Panc1 (cell line): ENCODE measurements around the gene TEX261.
"Not testable (repeated sequence)": the region's sequence is repeated elsewhere in the genome, so short reads cannot be mapped to it uniquely, and the experiment has no call there.

ENCODE experiments used
- POLR2AphosphoS5 ChIP-seq: IDR thresholded peaks from 2 replicates; pipeline ENCODE4 v1.6.1; 2012; ENCODE audit warnings: mild to moderate bottlenecking, low read depth, low read length, moderate library complexity
- SIN3A ChIP-seq: IDR thresholded peaks from 2 replicates; pipeline ENCODE4 v1.6.1; 2012; ENCODE audit warnings: low read depth, mild to moderate bottlenecking, low read length, moderate library complexity, borderline replicate concordance; ENCODE audit not compliant: insufficient read depth
- TF ChIP-seq, protein P1 (sequence below): fragments of 450-650 bp; IDR thresholded peaks from 2 replicates; pipeline ENCODE4 v1.5.1; 2017; ENCODE audit warnings: mild to moderate bottlenecking
- TF ChIP-seq, protein P2 (sequence below), 2 experiments: IDR thresholded peaks; 2 replicates each; pipeline ENCODE4 v1.6.1; 2011 to 2012; ENCODE audit warnings: low read depth in 2 of 2, control low read depth in 1 of 2, low read length in 1 of 2, mild to moderate bottlenecking in 1 of 2, moderate library complexity in 1 of 2; ENCODE audit not compliant: insufficient read depth in 1 of 2

DNA sequence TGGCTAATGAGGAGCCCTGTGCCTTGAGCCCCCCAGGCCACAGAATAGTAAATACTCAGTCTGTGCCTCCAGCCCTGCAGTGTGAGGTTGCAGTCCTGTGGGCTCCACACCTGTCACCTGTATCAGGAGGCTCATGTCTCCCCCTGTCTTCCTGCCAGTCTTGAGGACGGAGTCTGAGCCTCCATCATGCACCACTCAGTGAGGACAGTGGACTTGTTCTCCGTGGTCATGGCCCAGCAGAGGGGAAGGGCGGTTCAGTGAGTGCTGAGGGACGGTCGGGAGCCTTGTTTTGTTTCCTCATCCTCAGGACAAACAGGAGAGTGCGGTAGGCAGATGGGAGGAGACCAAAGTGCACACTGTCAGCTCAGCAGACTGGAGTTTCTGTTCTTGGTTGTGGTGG lies 17.1 kb upstream of the TEX261 start:
- TF ChIP-seq, protein P1, sequence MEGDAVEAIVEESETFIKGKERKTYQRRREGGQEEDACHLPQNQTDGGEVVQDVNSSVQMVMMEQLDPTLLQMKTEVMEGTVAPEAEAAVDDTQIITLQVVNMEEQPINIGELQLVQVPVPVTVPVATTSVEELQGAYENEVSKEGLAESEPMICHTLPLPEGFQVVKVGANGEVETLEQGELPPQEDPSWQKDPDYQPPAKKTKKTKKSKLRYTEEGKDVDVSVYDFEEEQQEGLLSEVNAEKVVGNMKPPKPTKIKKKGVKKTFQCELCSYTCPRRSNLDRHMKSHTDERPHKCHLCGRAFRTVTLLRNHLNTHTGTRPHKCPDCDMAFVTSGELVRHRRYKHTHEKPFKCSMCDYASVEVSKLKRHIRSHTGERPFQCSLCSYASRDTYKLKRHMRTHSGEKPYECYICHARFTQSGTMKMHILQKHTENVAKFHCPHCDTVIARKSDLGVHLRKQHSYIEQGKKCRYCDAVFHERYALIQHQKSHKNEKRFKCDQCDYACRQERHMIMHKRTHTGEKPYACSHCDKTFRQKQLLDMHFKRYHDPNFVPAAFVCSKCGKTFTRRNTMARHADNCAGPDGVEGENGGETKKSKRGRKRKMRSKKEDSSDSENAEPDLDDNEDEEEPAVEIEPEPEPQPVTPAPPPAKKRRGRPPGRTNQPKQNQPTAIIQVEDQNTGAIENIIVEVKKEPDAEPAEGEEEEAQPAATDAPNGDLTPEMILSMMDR = not testable (repeated sequence)
- TF ChIP-seq POLR2AphosphoS5, SIN3A: not testable (repeated sequence)
- TF ChIP-seq, protein P2, sequence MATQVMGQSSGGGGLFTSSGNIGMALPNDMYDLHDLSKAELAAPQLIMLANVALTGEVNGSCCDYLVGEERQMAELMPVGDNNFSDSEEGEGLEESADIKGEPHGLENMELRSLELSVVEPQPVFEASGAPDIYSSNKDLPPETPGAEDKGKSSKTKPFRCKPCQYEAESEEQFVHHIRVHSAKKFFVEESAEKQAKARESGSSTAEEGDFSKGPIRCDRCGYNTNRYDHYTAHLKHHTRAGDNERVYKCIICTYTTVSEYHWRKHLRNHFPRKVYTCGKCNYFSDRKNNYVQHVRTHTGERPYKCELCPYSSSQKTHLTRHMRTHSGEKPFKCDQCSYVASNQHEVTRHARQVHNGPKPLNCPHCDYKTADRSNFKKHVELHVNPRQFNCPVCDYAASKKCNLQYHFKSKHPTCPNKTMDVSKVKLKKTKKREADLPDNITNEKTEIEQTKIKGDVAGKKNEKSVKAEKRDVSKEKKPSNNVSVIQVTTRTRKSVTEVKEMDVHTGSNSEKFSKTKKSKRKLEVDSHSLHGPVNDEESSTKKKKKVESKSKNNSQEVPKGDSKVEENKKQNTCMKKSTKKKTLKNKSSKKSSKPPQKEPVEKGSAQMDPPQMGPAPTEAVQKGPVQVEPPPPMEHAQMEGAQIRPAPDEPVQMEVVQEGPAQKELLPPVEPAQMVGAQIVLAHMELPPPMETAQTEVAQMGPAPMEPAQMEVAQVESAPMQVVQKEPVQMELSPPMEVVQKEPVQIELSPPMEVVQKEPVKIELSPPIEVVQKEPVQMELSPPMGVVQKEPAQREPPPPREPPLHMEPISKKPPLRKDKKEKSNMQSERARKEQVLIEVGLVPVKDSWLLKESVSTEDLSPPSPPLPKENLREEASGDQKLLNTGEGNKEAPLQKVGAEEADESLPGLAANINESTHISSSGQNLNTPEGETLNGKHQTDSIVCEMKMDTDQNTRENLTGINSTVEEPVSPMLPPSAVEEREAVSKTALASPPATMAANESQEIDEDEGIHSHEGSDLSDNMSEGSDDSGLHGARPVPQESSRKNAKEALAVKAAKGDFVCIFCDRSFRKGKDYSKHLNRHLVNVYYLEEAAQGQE (IDR thresholded peaks at IDR 0.05; ENCODE audit: insufficient read depth in 1 of 2, low read depth in 2 of 2, low read length in 1 of 2) = not testable (repeated sequence)
